Panc1 (cell line): Measurements from ENCODE around the gene JAG1. TPM values are rescaled to one million over a fixed set of nuclear protein-coding genes. Genes with fewer than 3 reads are reported as not detected.

Experiments
- ATAC-seq: fragments of 200-7000 bp; cut with Tn5 transposase; 2 replicates; pipeline ENCODE4 v1.9.1; 2020; ENCODE audit warnings: mild to moderate bottlenecking, moderate library complexity
- BruUV-seq: library from RNA; stranded (reverse); fragments of 400-500 nt; replicated peaks from 2 replicates; lab custom pipeline; 2021; lab: Mats Ljungman, UMichigan
- CTCF ChIA-PET: fragments of 300-600 bp; sonication (Branson Sonifier 250); formaldehyde crosslinking; loops from one replicate; lab custom pipeline; 2022; ENCODE audit warnings: antibody characterized with exemption; lab: Charles Lee
- POLR2A ChIA-PET: fragments of 300-600 bp; sonication (Branson Sonifier 250); formaldehyde crosslinking; loops from one replicate; lab custom pipeline; 2022; ENCODE audit warnings: antibody characterized with exemption; lab: Charles Lee
- DNase-seq: peaks from one replicate; pipeline ENCODE4 v3.0.0-alpha.2; 2010; ENCODE audit warnings: low read depth, low spot score
- H3K27ac ChIP-seq: 2 replicates; pipeline ENCODE4 v1.5.1; 2011; ENCODE audit warnings: mild to moderate bottlenecking, low read length, inconsistent platforms
- H3K27me3 ChIP-seq: fragments of 200-500 bp; sonication (Bioruptor generic); 2 replicates; pipeline ENCODE4 v1.6.0; 2014; ENCODE audit warnings: low read length, inconsistent platforms; ENCODE audit not compliant: control insufficient read depth, insufficient read depth
- H3K36me3 ChIP-seq: fragments of 200-500 bp; sonication (Bioruptor generic); 2 replicates; pipeline ENCODE4 v1.5.1; 2014; ENCODE audit warnings: inconsistent platforms, mild to moderate bottlenecking, low read length, moderate library complexity; ENCODE audit not compliant: control insufficient read depth, insufficient read depth
- H3K4me1 ChIP-seq: 2 replicates; pipeline ENCODE4 v1.5.1; 2011; ENCODE audit warnings: inconsistent platforms, mild to moderate bottlenecking, low read length, moderate library complexity; ENCODE audit not compliant: control insufficient read depth, insufficient read depth
- H3K4me3 ChIP-seq, 2 experiments: 2 replicates each; pipeline ENCODE4 v1.5.1; 2011 to 2012; ENCODE audit warnings: low read depth in 2 of 2, low read length in 2 of 2, mild to moderate bottlenecking in 2 of 2, inconsistent platforms in 1 of 2, moderate library complexity in 1 of 2
- H3K9me3 ChIP-seq: fragments of 200-500 bp; sonication (Bioruptor generic); 2 replicates; pipeline ENCODE4 v1.5.1; 2014; ENCODE audit warnings: low read depth, mild to moderate bottlenecking, inconsistent platforms, low read length, moderate library complexity; ENCODE audit not compliant: control insufficient read depth, insufficient read depth
- CTCF ChIP-seq: fragments of 450-650 bp; IDR thresholded peaks from 2 replicates; pipeline ENCODE4 v1.5.1; 2017; ENCODE audit warnings: mild to moderate bottlenecking
- POLR2AphosphoS5 ChIP-seq: IDR thresholded peaks from 2 replicates; pipeline ENCODE4 v1.6.1; 2012; ENCODE audit warnings: mild to moderate bottlenecking, low read depth, low read length, moderate library complexity
- REST ChIP-seq, 2 experiments: IDR thresholded peaks; 2 replicates each; pipeline ENCODE4 v1.6.1; 2011 to 2012; ENCODE audit warnings: low read depth in 2 of 2, control low read depth in 1 of 2, low read length in 1 of 2, mild to moderate bottlenecking in 1 of 2, moderate library complexity in 1 of 2; ENCODE audit not compliant: insufficient read depth in 1 of 2
- SIN3A ChIP-seq: IDR thresholded peaks from 2 replicates; pipeline ENCODE4 v1.6.1; 2012; ENCODE audit warnings: low read depth, mild to moderate bottlenecking, low read length, moderate library complexity, borderline replicate concordance; ENCODE audit not compliant: insufficient read depth
- TCF7L2 ChIP-seq: IDR thresholded peaks from 2 replicates; pipeline ENCODE4 v1.6.1; 2011; ENCODE audit warnings: mild to moderate bottlenecking, low read depth, low read length, inconsistent platforms
- in situ Hi-C: cut with HindIII; loops from 2 replicates; pipeline ENCODE4 v1.10.0; 2016; ENCODE audit warnings: low sequenced_read_pairs, low pct_unique_long_range_greater_than_20kb
- intact Hi-C: fragments of 100-400 bp; cut with micrococcal nuclease; formaldehyde crosslinking; loops from one replicate; pipeline ENCODE4 v1.10.0; 2022; ENCODE audit not compliant: unreplicated experiment
- total RNA-seq: library from RNA; stranded (reverse); gene quantifications from one replicate; pipeline ENCODE4 v1.2.1, GENCODE V29; 2021; ENCODE audit not compliant: unreplicated experiment

JAG1 gene
- total RNA-seq, 1 experiment from 2014 or later, result 21.2 TPM

- ATAC-seq, result no peak
- no peak for DNase-seq
- H3K9me3 ChIP-seq, result no peaks in the 10 kb centered on the region
- BruUV-seq, result no TSS peak
- H3K4me3 ChIP-seq, result no peak overlapping the region
- TF ChIP-seq SIN3A (no peak), POLR2AphosphoS5 (no peak)
- peaks cover 24% of the 10 kb centered on the region for H3K36me3 ChIP-seq
- intact Hi-C loops (no loop called here), in situ Hi-C loops (no loop called here)
- POLR2A ChIA-PET, result no interaction called here
- no peak overlapping the region for H3K27ac ChIP-seq
- no peaks in the 10 kb centered on the region for H3K4me1 ChIP-seq
- no peaks in the 10 kb centered on the region for H3K27me3 ChIP-seq
- CTCF ChIA-PET, result no interaction called here
Measured at GRCh38 chr20:10641893-10642292, 31.9 kb downstream of the JAG1 start.

GRCh38 chr20:10641467-10641866 lies 32.3 kb downstream of the JAG1 start:
- ATAC-seq, result no peak
- no peaks in the 10 kb centered on the region for H3K9me3 ChIP-seq
- H3K36me3 ChIP-seq, result peaks cover 24% of the 10 kb centered on the region
- H3K27ac ChIP-seq, result no peak overlapping the region
- H3K4me3 ChIP-seq, result no peak overlapping the region
- H3K27me3 ChIP-seq, result no peaks in the 10 kb centered on the region
- POLR2A ChIA-PET, result no interaction called here
- DNase-seq, result no peak
- no peak for TF ChIP-seq SIN3A
- no peak for TF ChIP-seq TCF7L2
- BruUV-seq, result no TSS peak
- H3K4me1 ChIP-seq, result no peaks in the 10 kb centered on the region
- intact Hi-C loops, result no loop called here
- in situ Hi-C loops, result no loop called here
- CTCF ChIA-PET, result no interaction called here

- Histone ChIP-seq H3K4me3 (no peak overlapping the region), H3K4me1 (no peaks in the 10 kb centered on the region), H3K9me3 (no peaks in the 10 kb centered on the region), H3K36me3 (peaks cover 24% of the 10 kb centered on the region), H3K27ac (no peak overlapping the region), H3K27me3 (no peaks in the 10 kb centered on the region)
- intact Hi-C loops, result no loop called here
- ATAC-seq (no peak), DNase-seq (no peak)
- CTCF ChIA-PET, result no interaction called here
- TF ChIP-seq SIN3A (no peak), TCF7L2 (no peak), REST (IDR thresholded peaks at IDR 0.05; ENCODE audit: insufficient read depth in 1 of 2, low read depth in 2 of 2, low read length in 1 of 2) (no peak), CTCF (no peak), POLR2AphosphoS5 (no peak)
- POLR2A ChIA-PET, result no interaction called here
- no TSS peak for BruUV-seq
- in situ Hi-C loops, result no loop called here
Measured at GRCh38 chr20:10640897-10641296, 32.9 kb downstream of the JAG1 start.
